Nephron (organoid): ENCODE data around the gene ANKZF1.
"Not testable (repeated sequence)": the region's sequence is repeated elsewhere in the genome, so short reads cannot be mapped to it uniquely, and the experiment has no call there.

ENCODE experiments used
- H3K27ac Mint-ChIP-seq, 3 experiments: 2 replicates each; pipeline ENCODE4 v1.8.0; 2020; ENCODE audit warnings: mixed read lengths in 3 of 3, mild to moderate bottlenecking in 2 of 3, moderate library complexity in 1 of 3
- H3K27me3 Mint-ChIP-seq: 2 replicates; pipeline ENCODE4 v1.8.0; 2021; ENCODE audit warnings: low read depth, mild to moderate bottlenecking, moderate library complexity, mixed read lengths
- H3K36me3 Mint-ChIP-seq: 2 replicates; pipeline ENCODE4 v1.8.0; 2020; ENCODE audit warnings: low read depth, mixed read lengths
- H3K4me1 Mint-ChIP-seq: 2 replicates; pipeline ENCODE4 v1.8.0; 2020; ENCODE audit warnings: mixed read lengths
- H3K4me3 Mint-ChIP-seq, 3 experiments: 2 replicates each; pipeline ENCODE4 v1.8.0; 2020; ENCODE audit warnings: mild to moderate bottlenecking in 3 of 3, mixed read lengths in 3 of 3, moderate library complexity in 2 of 3
- H3K9me3 Mint-ChIP-seq: 2 replicates; pipeline ENCODE4 v1.8.0; 2020; ENCODE audit warnings: mixed read lengths
- CTCF ChIP-seq, 3 experiments: fragments of 200-600 bp; sonication (generic); IDR thresholded peaks; one replicate each; pipeline ENCODE4 v1.5.0; 2021; ENCODE audit warnings: antibody characterized with exemption in 3 of 3; ENCODE audit not compliant: unreplicated experiment in 3 of 3

ANKZF1 gene

GRCh38 chr2:219254590-219255201 is 25.1 kb downstream of the ANKZF1 start:
- Mint-ChIP-seq H3K4me3 (peak overlapping the region; percentile 56 to 81 (median 64)), H3K27me3 (peaks cover 76% of the 10 kb centered on the region), H3K36me3 (no peaks in the 10 kb centered on the region), H3K4me1 (peaks cover 36% of the 10 kb centered on the region), H3K27ac (no peak overlapping the region), H3K9me3 (no peaks in the 10 kb centered on the region)
- no peak for TF ChIP-seq CTCF (IDR thresholded peaks at IDR 0.05; ENCODE audit: unreplicated experiment in 3 of 3)

GRCh38 chr2:219258942-219259341 is 29.3 kb downstream of the ANKZF1 start:
- not testable (repeated sequence) for H3K4me3 Mint-ChIP-seq, H3K36me3 Mint-ChIP-seq, H3K9me3 Mint-ChIP-seq, H3K27ac Mint-ChIP-seq, H3K4me1 Mint-ChIP-seq
- peaks cover 57% of the 10 kb centered on the region for H3K27me3 Mint-ChIP-seq

GRCh38 chr2:219261024-219261855 is 31.6 kb downstream of the ANKZF1 start:
- no peak overlapping the region for H3K27ac Mint-ChIP-seq
- no peaks in the 10 kb centered on the region for H3K9me3 Mint-ChIP-seq

GRCh38 chr2:219266232-219266631 is 36.6 kb downstream of the ANKZF1 start:
- no peak for TF ChIP-seq CTCF (IDR thresholded peaks at IDR 0.05; ENCODE audit: unreplicated experiment in 3 of 3)
- Mint-ChIP-seq H3K27me3 (peaks cover 13% of the 10 kb centered on the region), H3K4me1 (peaks cover 6% of the 10 kb centered on the region), H3K27ac (no peak overlapping the region), H3K36me3 (no peaks in the 10 kb centered on the region), H3K4me3 (no peak overlapping the region), H3K9me3 (no peaks in the 10 kb centered on the region)

More at GRCh38 chr2:219261024-219261855, 31.6 kb downstream of the ANKZF1 start:
- Mint-ChIP-seq H3K4me3 (no peak overlapping the region), H3K27me3 (peaks cover 37% of the 10 kb centered on the region), H3K36me3 (no peaks in the 10 kb centered on the region), H3K4me1 (no peaks in the 10 kb centered on the region)
- no peak for TF ChIP-seq CTCF (IDR thresholded peaks at IDR 0.05; ENCODE audit: unreplicated experiment in 3 of 3)

- no peak overlapping the region for H3K4me3 Mint-ChIP-seq
- H3K4me1 Mint-ChIP-seq: peaks cover 6% of the 10 kb centered on the region
- no peak for TF ChIP-seq CTCF (IDR thresholded peaks at IDR 0.05; ENCODE audit: unreplicated experiment in 3 of 3)
- H3K27ac Mint-ChIP-seq: no peak overlapping the region
- no peaks in the 10 kb centered on the region for H3K9me3 Mint-ChIP-seq
- no peaks in the 10 kb centered on the region for H3K36me3 Mint-ChIP-seq
- peaks cover 13% of the 10 kb centered on the region for H3K27me3 Mint-ChIP-seq
Observed at GRCh38 chr2:219266886-219267285, 37.3 kb downstream of the ANKZF1 start.

- H3K27me3 Mint-ChIP-seq: peaks cover 20% of the 10 kb centered on the region
- H3K9me3 Mint-ChIP-seq: no peaks in the 10 kb centered on the region
- no peak for TF ChIP-seq CTCF (IDR thresholded peaks at IDR 0.05; ENCODE audit: unreplicated experiment in 3 of 3)
- H3K27ac Mint-ChIP-seq: no peak overlapping the region
- peaks cover 6% of the 10 kb centered on the region for H3K4me1 Mint-ChIP-seq
- no peak overlapping the region for H3K4me3 Mint-ChIP-seq
- no peaks in the 10 kb centered on the region for H3K36me3 Mint-ChIP-seq
Observed at GRCh38 chr2:219268294-219268693, 38.7 kb downstream of the ANKZF1 start.
